ENCODE results near the gene MANBA. TPM values are rescaled to one million over a fixed set of nuclear protein-coding genes. Genes with fewer than 3 reads are reported as not detected.

The MANBA gene
- total and polyA plus RNA-seq, 2 of the 13 experiments (the other 11 are each of a cell fraction or from before 2014, with no cell fraction given) = 11.7 to 33.3 TPM

DNA sequence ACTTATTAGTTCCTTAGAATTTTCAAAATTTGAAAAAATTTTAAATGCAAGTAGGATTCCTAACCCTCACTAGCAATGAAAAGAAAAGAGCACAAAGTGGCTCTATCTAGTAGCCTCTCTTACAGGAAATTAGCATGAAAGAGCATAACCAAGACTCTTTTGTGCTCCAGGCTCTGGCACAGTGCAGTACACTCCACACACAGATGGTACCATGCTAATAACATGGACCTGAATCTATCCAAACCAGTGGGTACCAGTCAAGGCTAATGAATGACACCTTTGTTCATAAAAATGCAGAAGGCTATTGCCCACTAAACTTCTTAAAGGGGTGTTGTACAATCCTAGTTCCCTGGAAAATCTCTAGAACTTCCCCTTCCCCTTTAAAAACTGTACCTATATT, 119.0 kb downstream of the MANBA start (continued):
- TF ChIP-seq, protein P1, sequence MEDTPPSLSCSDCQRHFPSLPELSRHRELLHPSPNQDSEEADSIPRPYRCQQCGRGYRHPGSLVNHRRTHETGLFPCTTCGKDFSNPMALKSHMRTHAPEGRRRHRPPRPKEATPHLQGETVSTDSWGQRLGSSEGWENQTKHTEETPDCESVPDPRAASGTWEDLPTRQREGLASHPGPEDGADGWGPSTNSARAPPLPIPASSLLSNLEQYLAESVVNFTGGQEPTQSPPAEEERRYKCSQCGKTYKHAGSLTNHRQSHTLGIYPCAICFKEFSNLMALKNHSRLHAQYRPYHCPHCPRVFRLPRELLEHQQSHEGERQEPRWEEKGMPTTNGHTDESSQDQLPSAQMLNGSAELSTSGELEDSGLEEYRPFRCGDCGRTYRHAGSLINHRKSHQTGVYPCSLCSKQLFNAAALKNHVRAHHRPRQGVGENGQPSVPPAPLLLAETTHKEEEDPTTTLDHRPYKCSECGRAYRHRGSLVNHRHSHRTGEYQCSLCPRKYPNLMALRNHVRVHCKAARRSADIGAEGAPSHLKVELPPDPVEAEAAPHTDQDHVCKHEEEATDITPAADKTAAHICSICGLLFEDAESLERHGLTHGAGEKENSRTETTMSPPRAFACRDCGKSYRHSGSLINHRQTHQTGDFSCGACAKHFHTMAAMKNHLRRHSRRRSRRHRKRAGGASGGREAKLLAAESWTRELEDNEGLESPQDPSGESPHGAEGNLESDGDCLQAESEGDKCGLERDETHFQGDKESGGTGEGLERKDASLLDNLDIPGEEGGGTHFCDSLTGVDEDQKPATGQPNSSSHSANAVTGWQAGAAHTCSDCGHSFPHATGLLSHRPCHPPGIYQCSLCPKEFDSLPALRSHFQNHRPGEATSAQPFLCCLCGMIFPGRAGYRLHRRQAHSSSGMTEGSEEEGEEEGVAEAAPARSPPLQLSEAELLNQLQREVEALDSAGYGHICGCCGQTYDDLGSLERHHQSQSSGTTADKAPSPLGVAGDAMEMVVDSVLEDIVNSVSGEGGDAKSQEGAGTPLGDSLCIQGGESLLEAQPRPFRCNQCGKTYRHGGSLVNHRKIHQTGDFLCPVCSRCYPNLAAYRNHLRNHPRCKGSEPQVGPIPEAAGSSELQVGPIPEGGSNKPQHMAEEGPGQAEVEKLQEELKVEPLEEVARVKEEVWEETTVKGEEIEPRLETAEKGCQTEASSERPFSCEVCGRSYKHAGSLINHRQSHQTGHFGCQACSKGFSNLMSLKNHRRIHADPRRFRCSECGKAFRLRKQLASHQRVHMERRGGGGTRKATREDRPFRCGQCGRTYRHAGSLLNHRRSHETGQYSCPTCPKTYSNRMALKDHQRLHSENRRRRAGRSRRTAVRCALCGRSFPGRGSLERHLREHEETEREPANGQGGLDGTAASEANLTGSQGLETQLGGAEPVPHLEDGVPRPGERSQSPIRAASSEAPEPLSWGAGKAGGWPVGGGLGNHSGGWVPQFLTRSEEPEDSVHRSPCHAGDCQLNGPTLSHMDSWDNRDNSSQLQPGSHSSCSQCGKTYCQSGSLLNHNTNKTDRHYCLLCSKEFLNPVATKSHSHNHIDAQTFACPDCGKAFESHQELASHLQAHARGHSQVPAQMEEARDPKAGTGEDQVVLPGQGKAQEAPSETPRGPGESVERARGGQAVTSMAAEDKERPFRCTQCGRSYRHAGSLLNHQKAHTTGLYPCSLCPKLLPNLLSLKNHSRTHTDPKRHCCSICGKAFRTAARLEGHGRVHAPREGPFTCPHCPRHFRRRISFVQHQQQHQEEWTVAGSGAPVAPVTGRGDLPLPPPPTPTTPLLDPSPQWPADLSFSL (CRISPR knock-in tag; IDR thresholded peaks at IDR 0.05) = no peak
- TF ChIP-seq MXD1 (CRISPR knock-in tag; IDR thresholded peaks at IDR 0.05) = no peak

DNA sequence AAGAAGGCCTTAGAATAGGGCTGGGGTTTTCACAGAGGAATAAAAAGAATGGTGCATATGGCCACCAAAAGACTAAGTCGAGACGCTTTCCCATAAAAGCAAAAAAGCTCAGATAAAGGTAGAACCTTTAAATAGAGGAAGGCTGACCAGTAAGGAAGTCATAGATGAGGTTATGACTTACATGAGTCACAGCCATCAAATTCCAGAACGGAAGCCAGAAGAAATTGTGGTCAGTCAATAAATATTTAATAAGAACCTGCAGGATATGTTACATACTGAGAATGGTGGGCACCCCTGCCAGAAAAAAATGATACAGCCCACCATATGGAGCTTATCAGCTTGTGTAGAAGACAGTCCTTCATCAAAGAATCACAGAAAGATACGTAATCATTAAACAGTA, 120.1 kb downstream of the MANBA start:
- ChIA-PET POLR2A (no interaction called here), CTCF (ENCODE audit: low intra/inter-chr PET ratio, low total read pairs) (no interaction called here)
- no peak for FAIRE-seq
- WGBS (ENCODE audit: low lambda C conversion rate) = 98% methylated on average over 4 of the region's 4 CpGs
- DNase-seq (ENCODE audit: low spot score) = no peak
- intact Hi-C loops (cut with micrococcal nuclease; ENCODE audit: unreplicated experiment) = no loop called here
- no peaks in the 10 kb centered on the region for H3K4me1 ChIP-seq (ENCODE audit: insufficient read depth, low read length)
- H3K9me3 ChIP-seq (ENCODE audit: low read length) = no peaks in the 10 kb centered on the region
- no peaks in the 10 kb centered on the region for H3K27me3 ChIP-seq (ENCODE audit: control insufficient read depth in 1 of 2, insufficient read depth in 2 of 2, low read length in 2 of 2)
- no peak overlapping the region for H3K27ac ChIP-seq (ENCODE audit: extremely low read length, insufficient read depth, low read length)
- H3K4me2 ChIP-seq (ENCODE audit: low read depth, low read length) = no peak overlapping the region
- H3K79me2 ChIP-seq (ENCODE audit: insufficient read depth, low read length) = no peaks in the 10 kb centered on the region
- BruUV-seq (replicated peaks) = no TSS peak
- ATAC-seq = no peak
- no peak overlapping the region for H3K9ac ChIP-seq (ENCODE audit: insufficient read depth, low read depth, low read length)
- in situ Hi-C loops (cut with HindIII; ENCODE audit: extremely low pct_ligation_motif_present, low pct_unique_long_range_greater_than_20kb) = no loop called here
- H3K36me3 ChIP-seq (replicated peaks in 1 of 2; ENCODE audit: control insufficient read depth in 1 of 2, insufficient read depth in 2 of 2, low read length in 2 of 2) = peaks cover 3 to 14% of the 10 kb centered on the region in 2 experiments; a peak in 3 of 5 replicates
- H4K20me1 ChIP-seq (ENCODE audit: insufficient read depth, low read length) = no peaks in the 10 kb centered on the region
- H2AFZ ChIP-seq (ENCODE audit: low read length) = no peak overlapping the region
- no peak overlapping the region for H3K4me3 ChIP-seq (replicated peaks in 1 of 3; ENCODE audit: insufficient read depth in 1 of 3, low read depth in 2 of 3, low read length in 3 of 3)
- TF ChIP-seq NR2C2 (CRISPR knock-in tag; IDR thresholded peaks at IDR 0.05; ENCODE audit: borderline replicate concordance) = no peak
- TF ChIP-seq HBP1 (CRISPR knock-in tag; IDR thresholded peaks at IDR 0.05; ENCODE audit: low read depth) = no peak
- TF ChIP-seq ZNF761 (CRISPR knock-in tag; conservative IDR thresholded peaks at IDR 0.05) = no peak
- no peak for TF ChIP-seq ERF (CRISPR knock-in tag; IDR thresholded peaks at IDR 0.05)
- TF ChIP-seq MAFF (IDR thresholded peaks at IDR 0.05; ENCODE audit: low read depth, low read length) = no peak
- no peak for TF ChIP-seq JUN (CRISPR knock-in tag; IDR thresholded peaks at IDR 0.05)
- no peak for TF ChIP-seq PRMT3 (CRISPR knock-in tag; IDR thresholded peaks at IDR 0.05; ENCODE audit: borderline replicate concordance, low read depth)
- TF ChIP-seq, protein P2, sequence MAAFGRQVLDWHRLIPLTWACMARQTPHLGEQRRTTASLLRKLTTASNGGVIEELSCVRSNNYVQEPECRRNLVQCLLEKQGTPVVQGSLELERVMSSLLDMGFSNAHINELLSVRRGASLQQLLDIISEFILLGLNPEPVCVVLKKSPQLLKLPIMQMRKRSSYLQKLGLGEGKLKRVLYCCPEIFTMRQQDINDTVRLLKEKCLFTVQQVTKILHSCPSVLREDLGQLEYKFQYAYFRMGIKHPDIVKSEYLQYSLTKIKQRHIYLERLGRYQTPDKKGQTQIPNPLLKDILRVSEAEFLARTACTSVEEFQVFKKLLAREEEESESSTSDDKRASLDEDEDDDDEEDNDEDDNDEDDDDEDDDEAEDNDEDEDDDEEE (CRISPR knock-in tag; IDR thresholded peaks at IDR 0.05) = no peak
- TF ChIP-seq, protein P3, sequence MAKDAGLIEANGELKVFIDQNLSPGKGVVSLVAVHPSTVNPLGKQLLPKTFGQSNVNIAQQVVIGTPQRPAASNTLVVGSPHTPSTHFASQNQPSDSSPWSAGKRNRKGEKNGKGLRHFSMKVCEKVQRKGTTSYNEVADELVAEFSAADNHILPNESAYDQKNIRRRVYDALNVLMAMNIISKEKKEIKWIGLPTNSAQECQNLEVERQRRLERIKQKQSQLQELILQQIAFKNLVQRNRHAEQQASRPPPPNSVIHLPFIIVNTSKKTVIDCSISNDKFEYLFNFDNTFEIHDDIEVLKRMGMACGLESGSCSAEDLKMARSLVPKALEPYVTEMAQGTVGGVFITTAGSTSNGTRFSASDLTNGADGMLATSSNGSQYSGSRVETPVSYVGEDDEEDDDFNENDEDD (CRISPR knock-in tag; IDR thresholded peaks at IDR 0.05; ENCODE audit: borderline replicate concordance) = no peak
- TF ChIP-seq FOXK1 (CRISPR knock-in tag; IDR thresholded peaks at IDR 0.05; ENCODE audit: borderline replicate concordance, low read depth) = no peak
- TF ChIP-seq MEF2D (CRISPR knock-in tag; IDR thresholded peaks at IDR 0.05) = no peak
